ENCODE measurements around the gene TANC1. TPM values are rescaled to one million over a fixed set of nuclear protein-coding genes. Genes with fewer than 3 reads are reported as not detected.

Gene TANC1
- total and polyA plus RNA-seq, 2 experiments from 2014 or later, result 22.1 to 34.8 TPM

GRCh38 chr2:159130302-159130701, 161.9 kb downstream of the TANC1 start:
- H3K9me3 ChIP-seq (ENCODE audit: low read depth), result no peaks in the 10 kb centered on the region
- no peaks in the 10 kb centered on the region for H3K36me3 ChIP-seq
- H3K27me3 ChIP-seq, result no peaks in the 10 kb centered on the region
- H3K27ac ChIP-seq, result no peak overlapping the region
- peaks cover 49% of the 10 kb centered on the region for H3K4me1 ChIP-seq (ENCODE audit: low read depth)
- H3K4me3 ChIP-seq, result no peak overlapping the region
- DNase-seq (ENCODE audit: low read depth in 1 of 2, low spot score in 1 of 2), result no peak
- TF ChIP-seq CTCF (IDR thresholded peaks at IDR 0.05; ENCODE audit: low read depth, low read length), result no peak

DNA sequence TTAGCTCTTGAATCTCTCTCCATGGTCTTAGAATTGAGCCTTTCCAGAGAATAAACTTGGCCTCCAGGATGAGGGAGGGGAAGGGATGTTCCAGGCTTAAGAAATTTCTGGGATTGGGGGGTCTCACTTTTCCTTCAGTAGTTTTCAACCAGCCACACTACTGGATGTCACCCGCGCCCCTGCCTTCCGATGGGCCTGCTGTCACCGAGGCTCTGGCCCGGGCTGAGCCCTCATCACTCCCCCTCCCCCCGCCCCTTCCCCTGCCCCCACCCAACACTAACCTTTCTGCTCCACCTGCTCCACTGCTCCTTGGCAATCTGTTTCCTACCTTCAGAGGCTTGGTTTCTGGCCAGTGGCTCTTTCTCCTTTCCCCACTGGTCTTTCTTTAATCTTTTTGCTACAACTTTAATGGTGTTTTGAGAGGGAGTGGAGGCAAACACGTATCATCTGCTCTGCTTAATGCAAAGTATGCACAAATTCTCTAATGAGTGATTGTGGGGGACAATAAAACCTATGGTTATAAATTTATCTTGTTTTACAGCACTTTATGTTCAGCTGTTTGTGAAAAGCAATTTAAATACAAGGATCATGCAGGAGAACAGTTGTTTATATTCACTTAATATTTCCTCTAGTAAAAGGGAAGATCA, 162.9 kb downstream of the TANC1 start:
- Histone ChIP-seq H3K4me1 (ENCODE audit: low read depth) (peaks cover 51% of the 10 kb centered on the region), H3K27me3 (no peaks in the 10 kb centered on the region), H3K36me3 (no peaks in the 10 kb centered on the region), H3K27ac (no peak overlapping the region), H3K9me3 (ENCODE audit: low read depth) (no peaks in the 10 kb centered on the region), H3K4me3 (no peak overlapping the region)
- no peak for DNase-seq (ENCODE audit: low read depth in 1 of 2, low spot score in 1 of 2)
- no peak for TF ChIP-seq CTCF (IDR thresholded peaks at IDR 0.05; ENCODE audit: low read depth, low read length)

- peaks cover 54% of the 10 kb centered on the region for H3K4me1 ChIP-seq (ENCODE audit: low read depth)
- H3K4me3 ChIP-seq, result no peak overlapping the region
- no peaks in the 10 kb centered on the region for H3K27me3 ChIP-seq
- H3K27ac ChIP-seq, result no peak overlapping the region
- TF ChIP-seq CTCF (IDR thresholded peaks at IDR 0.05; ENCODE audit: low read depth, low read length), result no peak
- no peaks in the 10 kb centered on the region for H3K36me3 ChIP-seq
- H3K9me3 ChIP-seq (ENCODE audit: low read depth), result no peaks in the 10 kb centered on the region
- peak in 1 of 2 donors; percentile 92 for DNase-seq (ENCODE audit: low read depth in 1 of 2, low spot score in 1 of 2)
These were observed 163.5 kb downstream of the TANC1 start for GRCh38 chr2:159131914-159132281.

GRCh38 chr2:159133797-159134196, 165.4 kb downstream of the TANC1 start:
- peak in 1 of 2 donors; percentile 30 for DNase-seq (ENCODE audit: low read depth in 1 of 2, low spot score in 1 of 2)
- Histone ChIP-seq H3K9me3 (ENCODE audit: low read depth) (no peaks in the 10 kb centered on the region), H3K4me1 (ENCODE audit: low read depth) (peaks cover 61% of the 10 kb centered on the region), H3K27me3 (no peaks in the 10 kb centered on the region), H3K36me3 (no peaks in the 10 kb centered on the region), H3K27ac (peak overlapping the region; percentile 96), H3K4me3 (no peak overlapping the region)
- TF ChIP-seq CTCF (IDR thresholded peaks at IDR 0.05; ENCODE audit: low read depth, low read length), result no peak

DNA sequence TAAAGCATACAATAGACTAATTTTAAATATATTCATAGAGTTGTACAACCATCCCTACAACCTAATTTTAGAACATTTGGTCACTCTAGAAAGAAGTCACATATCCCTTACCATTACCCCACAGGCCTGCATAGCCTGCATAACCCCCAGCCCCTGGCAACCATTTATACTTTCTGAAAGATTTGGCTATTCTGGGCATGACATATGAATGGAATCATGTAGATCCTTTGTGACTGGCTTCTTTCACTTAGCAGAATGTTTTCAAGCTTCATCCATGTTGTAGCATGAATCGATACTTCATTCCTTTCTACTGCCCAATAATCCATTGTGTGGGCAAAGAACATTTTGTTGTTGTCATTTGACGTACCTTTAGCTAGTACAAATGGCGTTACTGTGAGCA, 166.5 kb downstream of the TANC1 start:
- TF ChIP-seq CTCF (IDR thresholded peaks at IDR 0.05; ENCODE audit: low read depth, low read length), result no peak
- H3K36me3 ChIP-seq, result no peaks in the 10 kb centered on the region
- DNase-seq (ENCODE audit: low read depth in 1 of 2, low spot score in 1 of 2), result no peak
- H3K4me3 ChIP-seq, result no peak overlapping the region
- H3K27me3 ChIP-seq, result no peaks in the 10 kb centered on the region
- peaks cover 55% of the 10 kb centered on the region for H3K4me1 ChIP-seq (ENCODE audit: low read depth)
- H3K9me3 ChIP-seq (ENCODE audit: low read depth), result no peaks in the 10 kb centered on the region
- H3K27ac ChIP-seq, result peak overlapping the region; percentile 96
